ENCODE data around the gene ZNF236. TPM values are rescaled to one million over a fixed set of nuclear protein-coding genes. Genes with fewer than 3 reads are reported as not detected.
A peak's percentile ranks its signal among the peaks of the same experiment; 100 is the strongest.

The ZNF236 gene
- total RNA-seq, 1 experiment from 2014 or later, result 22.2 TPM

DNA sequence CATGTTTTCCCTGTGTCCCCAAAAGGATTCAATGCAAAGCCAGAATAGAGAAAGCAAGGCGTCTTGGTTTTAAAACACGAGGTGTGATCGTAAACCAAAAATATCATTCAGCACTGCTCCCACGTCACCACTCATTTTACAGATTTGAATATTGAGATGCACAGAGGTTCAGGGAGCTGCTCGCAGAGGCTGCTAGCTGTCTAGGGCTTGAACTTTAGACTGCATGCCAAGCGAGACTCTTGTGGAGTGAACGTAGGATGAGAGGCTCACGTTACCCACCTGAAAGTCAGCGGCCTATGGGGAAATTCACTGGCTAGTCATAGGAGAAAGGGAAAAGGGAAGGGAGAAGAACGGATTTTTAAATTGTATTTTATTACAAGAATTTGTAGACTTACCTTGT is 180.1 kb downstream of the ZNF236 start:
- no peak for DNase-seq
- Mint-ChIP-seq H3K4me3 (ENCODE audit: low read depth, unreplicated experiment) (no peak overlapping the region), H3K4me1 (ENCODE audit: low read depth, unreplicated experiment) (no peaks in the 10 kb centered on the region), H3K27me3 (ENCODE audit: unreplicated experiment) (no peaks in the 10 kb centered on the region), H3K36me3 (ENCODE audit: insufficient read depth, unreplicated experiment) (peaks cover 17% of the 10 kb centered on the region), H3K27ac (ENCODE audit: unreplicated experiment) (no peak overlapping the region), H3K9me3 (ENCODE audit: low read depth, unreplicated experiment) (no peaks in the 10 kb centered on the region)
- TSS peak; percentile 5 for BruUV-seq (replicated peaks)
- CTCF ChIA-PET, result interaction anchor here (0.8 kb wide), 1 partner anchor 210 kb away, joined by 3 read pairs; no protein-coding TSS in a partner anchor
- TF ChIP-seq, protein P1, sequence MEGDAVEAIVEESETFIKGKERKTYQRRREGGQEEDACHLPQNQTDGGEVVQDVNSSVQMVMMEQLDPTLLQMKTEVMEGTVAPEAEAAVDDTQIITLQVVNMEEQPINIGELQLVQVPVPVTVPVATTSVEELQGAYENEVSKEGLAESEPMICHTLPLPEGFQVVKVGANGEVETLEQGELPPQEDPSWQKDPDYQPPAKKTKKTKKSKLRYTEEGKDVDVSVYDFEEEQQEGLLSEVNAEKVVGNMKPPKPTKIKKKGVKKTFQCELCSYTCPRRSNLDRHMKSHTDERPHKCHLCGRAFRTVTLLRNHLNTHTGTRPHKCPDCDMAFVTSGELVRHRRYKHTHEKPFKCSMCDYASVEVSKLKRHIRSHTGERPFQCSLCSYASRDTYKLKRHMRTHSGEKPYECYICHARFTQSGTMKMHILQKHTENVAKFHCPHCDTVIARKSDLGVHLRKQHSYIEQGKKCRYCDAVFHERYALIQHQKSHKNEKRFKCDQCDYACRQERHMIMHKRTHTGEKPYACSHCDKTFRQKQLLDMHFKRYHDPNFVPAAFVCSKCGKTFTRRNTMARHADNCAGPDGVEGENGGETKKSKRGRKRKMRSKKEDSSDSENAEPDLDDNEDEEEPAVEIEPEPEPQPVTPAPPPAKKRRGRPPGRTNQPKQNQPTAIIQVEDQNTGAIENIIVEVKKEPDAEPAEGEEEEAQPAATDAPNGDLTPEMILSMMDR (IDR thresholded peaks at IDR 0.05; ENCODE audit: unreplicated experiment), result no peak
- intact Hi-C loops (cut with micrococcal nuclease; ENCODE audit: unreplicated experiment), result loop anchor here (10.0 kb wide), 1 partner anchor 392 kb away; no protein-coding TSS in a partner anchor

DNA sequence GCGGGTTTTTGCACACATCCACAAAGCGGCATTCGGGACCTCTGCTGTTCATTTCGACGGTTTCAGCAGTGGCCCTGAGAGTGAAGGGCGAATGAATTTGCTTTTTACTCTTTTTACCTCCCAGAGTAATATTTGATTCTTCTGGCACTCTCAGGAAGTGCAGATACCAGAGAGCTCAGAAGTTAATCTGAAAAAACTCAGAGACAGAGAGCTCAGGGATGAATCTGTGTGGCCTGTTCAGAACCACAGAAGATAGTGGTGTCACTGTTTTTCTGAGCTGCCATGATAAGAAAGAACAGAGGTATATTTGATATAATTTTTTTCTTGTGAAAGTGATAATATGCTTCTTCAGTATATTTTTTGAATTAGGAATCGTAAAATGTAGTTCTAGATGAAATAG is 181.0 kb downstream of the ZNF236 start:
- no peak for DNase-seq
- H3K36me3 Mint-ChIP-seq (ENCODE audit: insufficient read depth, unreplicated experiment), result peaks cover 25% of the 10 kb centered on the region
- no peaks in the 10 kb centered on the region for H3K27me3 Mint-ChIP-seq (ENCODE audit: unreplicated experiment)
- no TSS peak for BruUV-seq (replicated peaks)
- intact Hi-C loops (cut with micrococcal nuclease; ENCODE audit: unreplicated experiment), result loop anchor here (10.0 kb wide), 1 partner anchor 391 kb away; no protein-coding TSS in a partner anchor
- H3K9me3 Mint-ChIP-seq (ENCODE audit: low read depth, unreplicated experiment), result no peaks in the 10 kb centered on the region
- H3K27ac Mint-ChIP-seq (ENCODE audit: unreplicated experiment), result no peak overlapping the region
- no peak overlapping the region for H3K4me3 Mint-ChIP-seq (ENCODE audit: low read depth, unreplicated experiment)
- TF ChIP-seq, protein P1 (IDR thresholded peaks at IDR 0.05; ENCODE audit: unreplicated experiment), result no peak
- H3K4me1 Mint-ChIP-seq (ENCODE audit: low read depth, unreplicated experiment), result no peaks in the 10 kb centered on the region
- CTCF ChIA-PET, result interaction anchor here (1.3 kb wide), 1 partner anchor 208 kb away, joined by 4 read pairs; no protein-coding TSS in a partner anchor

DNA sequence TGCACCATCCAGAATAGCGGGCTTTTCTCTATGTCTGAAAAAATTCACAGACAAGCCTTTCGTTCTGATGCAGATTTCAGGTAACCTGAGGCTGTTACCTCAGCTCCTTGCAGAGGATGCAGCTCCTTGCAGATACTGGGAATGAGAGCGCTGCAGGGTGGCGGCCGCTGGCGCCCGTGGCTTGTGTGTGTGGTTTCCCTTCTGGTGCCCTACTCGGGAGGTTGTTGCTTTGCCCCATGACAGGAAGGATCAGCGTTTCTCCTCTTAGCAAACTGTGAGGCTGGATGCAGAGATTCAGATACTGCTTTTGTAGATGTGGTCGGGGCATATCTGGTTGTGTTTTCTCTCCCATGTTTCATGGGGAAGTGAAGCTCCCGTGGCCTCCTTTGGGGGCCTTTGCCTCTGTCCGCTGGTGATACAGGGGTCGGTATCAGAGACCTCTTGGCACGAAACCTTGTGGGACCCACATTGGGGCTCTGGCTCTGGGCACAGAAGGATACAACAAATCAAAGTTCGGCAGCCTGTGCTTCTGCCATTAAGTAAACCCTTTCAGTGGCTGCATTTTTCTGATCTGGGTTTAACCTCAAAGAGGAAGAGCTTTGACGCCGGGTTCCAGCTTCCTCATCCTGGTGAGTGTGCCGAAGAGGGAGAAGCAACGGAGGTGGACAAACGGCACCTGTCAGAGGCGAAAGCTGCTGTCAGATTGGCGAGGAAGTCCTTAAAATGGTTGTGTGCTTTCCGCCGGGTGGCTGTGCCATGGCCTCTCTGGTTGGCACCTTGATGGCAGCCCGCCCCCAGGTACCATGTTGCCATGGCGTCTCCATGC is 182.4 kb downstream of the ZNF236 start:
- Mint-ChIP-seq H3K4me1 (ENCODE audit: low read depth, unreplicated experiment) (no peaks in the 10 kb centered on the region), H3K36me3 (ENCODE audit: insufficient read depth, unreplicated experiment) (peaks cover 37% of the 10 kb centered on the region), H3K27ac (ENCODE audit: unreplicated experiment) (no peak overlapping the region), H3K9me3 (ENCODE audit: low read depth, unreplicated experiment) (no peaks in the 10 kb centered on the region), H3K27me3 (ENCODE audit: unreplicated experiment) (no peaks in the 10 kb centered on the region), H3K4me3 (ENCODE audit: low read depth, unreplicated experiment) (no peak overlapping the region)
- CTCF ChIA-PET, result interaction anchor here (0.6 to 1.3 kb wide), 3 partner anchors 67 to 206 kb away, joined by 3 to 4 read pairs (median 3); no protein-coding TSS in a partner anchor
- no TSS peak for BruUV-seq (replicated peaks)
- intact Hi-C loops (cut with micrococcal nuclease; ENCODE audit: unreplicated experiment), result loop anchor here (10.0 kb wide), 1 partner anchor 390 kb away; no protein-coding TSS in a partner anchor
- TF ChIP-seq, protein P1 (IDR thresholded peaks at IDR 0.05; ENCODE audit: unreplicated experiment), result no peak
- no peak for DNase-seq

DNA sequence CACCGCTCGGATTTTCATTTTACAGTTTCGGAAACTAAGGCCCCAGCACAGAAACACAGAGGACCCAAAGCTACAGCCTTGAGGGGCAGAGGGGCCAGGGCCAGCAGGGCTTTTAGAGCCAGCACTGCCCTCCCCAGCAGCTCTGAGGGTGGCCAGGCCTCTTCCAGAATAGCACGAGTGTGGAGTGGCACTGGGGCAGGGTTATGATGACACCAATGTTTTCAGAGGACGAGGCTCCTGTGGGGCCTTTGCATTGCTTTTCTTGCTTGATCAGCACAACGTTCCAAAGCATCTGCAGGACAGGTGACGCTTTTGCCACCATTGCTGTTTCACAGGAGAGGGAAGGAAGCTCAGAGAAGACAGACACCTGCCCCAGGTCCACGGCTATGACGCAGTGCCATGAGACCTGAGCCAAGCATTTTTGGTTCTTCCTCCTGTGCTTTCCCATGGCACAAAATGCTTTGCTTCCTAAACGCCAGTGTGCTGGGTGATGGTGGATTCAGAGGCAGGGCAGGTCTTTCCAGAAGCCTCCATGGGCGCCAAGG is 183.4 kb downstream of the ZNF236 start:
- H3K27me3 Mint-ChIP-seq (ENCODE audit: unreplicated experiment), result no peaks in the 10 kb centered on the region
- no peak overlapping the region for H3K27ac Mint-ChIP-seq (ENCODE audit: unreplicated experiment)
- H3K9me3 Mint-ChIP-seq (ENCODE audit: low read depth, unreplicated experiment), result no peaks in the 10 kb centered on the region
- H3K36me3 Mint-ChIP-seq (ENCODE audit: insufficient read depth, unreplicated experiment), result peaks cover 35% of the 10 kb centered on the region
- no peaks in the 10 kb centered on the region for H3K4me1 Mint-ChIP-seq (ENCODE audit: low read depth, unreplicated experiment)
- no peak for DNase-seq
- no peak overlapping the region for H3K4me3 Mint-ChIP-seq (ENCODE audit: low read depth, unreplicated experiment)
- CTCF ChIA-PET, result interaction anchor here (0.9 kb wide), 1 partner anchor 11 kb away, joined by 7 read pairs; no protein-coding TSS in a partner anchor
- BruUV-seq (replicated peaks), result no TSS peak
- intact Hi-C loops (cut with micrococcal nuclease; ENCODE audit: unreplicated experiment), result loop anchor here (10.0 kb wide), 1 partner anchor 389 kb away; no protein-coding TSS in a partner anchor
- TF ChIP-seq, protein P1 (IDR thresholded peaks at IDR 0.05; ENCODE audit: unreplicated experiment), result no peak

Data from Calu3 (cell line).